IPS-20b (cell line): ENCODE results near the gene RAD51AP2.
"Not testable (repeated sequence)": the region's sequence is repeated elsewhere in the genome, so short reads cannot be mapped to it uniquely, and the experiment has no call there.

Experiments
- H3K27ac ChIP-seq: one replicate; pipeline ENCODE4 v1.5.1; 2013; ENCODE audit warnings: low read length
- H3K27me3 ChIP-seq: 2 replicates; pipeline ENCODE4 v1.6.1; 2013; ENCODE audit warnings: mild to moderate bottlenecking, low read length, inconsistent platforms; ENCODE audit not compliant: insufficient read depth
- H3K36me3 ChIP-seq: 2 replicates; pipeline ENCODE4 v1.6.1; 2013; ENCODE audit warnings: low read depth, mild to moderate bottlenecking, inconsistent platforms, low read length, moderate library complexity; ENCODE audit not compliant: insufficient read depth
- H3K4me1 ChIP-seq: 2 replicates; pipeline ENCODE4 v1.6.1; 2013; ENCODE audit warnings: mild to moderate bottlenecking, control low read depth, inconsistent platforms, low read length, moderate library complexity; ENCODE audit not compliant: insufficient read depth
- H3K4me3 ChIP-seq: 2 replicates; pipeline ENCODE4 v1.5.1; 2013; ENCODE audit warnings: mild to moderate bottlenecking, low read length, inconsistent platforms
- H3K9ac ChIP-seq: 2 replicates; pipeline ENCODE4 v1.6.1; 2013; ENCODE audit warnings: low read depth, mild to moderate bottlenecking, inconsistent platforms, low read length, moderate library complexity
- H3K9me3 ChIP-seq: 2 replicates; pipeline ENCODE4 v1.6.1; 2013; ENCODE audit warnings: mild to moderate bottlenecking, low read depth, low read length, inconsistent platforms; ENCODE audit not compliant: insufficient read depth

Gene RAD51AP2

DNA sequence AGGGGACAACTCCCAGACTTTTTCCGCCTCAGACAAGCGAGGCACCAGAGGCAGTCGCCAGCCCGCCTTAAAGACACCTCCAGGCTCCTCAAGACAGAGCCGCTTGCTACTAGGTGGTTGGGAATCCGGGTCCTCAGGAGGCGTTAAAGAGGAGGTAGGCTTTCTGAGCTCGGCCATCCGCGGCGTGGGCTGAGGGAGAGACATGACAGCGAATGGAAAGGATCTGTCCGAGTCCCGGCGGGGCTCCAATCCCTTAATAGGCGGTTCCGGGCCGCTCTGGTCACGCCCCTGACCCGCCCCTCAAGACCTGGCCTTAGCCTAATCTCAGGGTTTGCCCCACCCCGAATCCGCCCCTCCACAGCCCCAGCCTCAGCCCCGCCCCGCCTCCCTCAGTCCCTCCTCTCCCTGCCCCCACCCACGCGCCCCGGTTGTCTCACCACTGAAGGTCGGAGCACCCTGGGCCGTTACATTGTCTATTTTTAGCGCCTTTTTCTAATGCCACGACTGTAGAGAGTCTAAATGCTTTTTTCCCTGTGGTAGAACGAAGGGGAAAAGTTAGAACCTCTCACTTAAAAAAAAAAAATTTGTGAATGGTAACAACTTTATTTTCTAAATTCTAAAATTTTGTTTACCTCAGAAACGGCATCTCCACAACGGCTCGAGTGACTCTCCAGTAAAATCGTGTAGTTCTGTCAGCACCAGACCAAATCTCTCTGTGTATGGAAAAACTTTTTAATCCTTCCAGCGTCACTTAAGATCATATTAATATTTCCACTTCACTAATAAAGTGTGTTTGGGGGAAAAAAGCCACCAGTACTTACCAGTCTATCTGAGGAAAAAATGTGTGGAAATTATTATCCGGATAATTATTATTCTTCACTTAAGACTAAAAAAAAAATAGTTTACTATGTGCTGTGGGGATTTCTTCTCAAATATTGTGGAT is at the start of gene RAD51AP2:
RAD51AP2 (minus strand) TSS at position 229 of the 943 bp plus-strand sequence; CDS start at position 204, 25 bp downstream.
- Histone ChIP-seq H3K9me3 (no peaks in the 10 kb centered on the region), H3K9ac (peak within 1 kb of the TSS; percentile 74; the same call in 1 of the 2 replicates), H3K36me3 (no peaks in the 10 kb centered on the region), H3K27ac (no peak within 1 kb of the TSS), H3K27me3 (peaks cover 3% of the 10 kb centered on the region; the same call in 1 of the 2 replicates), H3K4me3 (peak within 1 kb of the TSS; percentile 79), H3K4me1 (peaks cover 5% of the 10 kb centered on the region; the same call in 1 of the 2 replicates)

- not testable (repeated sequence) for H3K4me3 ChIP-seq, H3K27me3 ChIP-seq, H3K4me1 ChIP-seq, H3K9ac ChIP-seq, H3K27ac ChIP-seq, H3K9me3 ChIP-seq, H3K36me3 ChIP-seq
These were observed 47.5 kb upstream of the RAD51AP2 start for GRCh38 chr2:17565726-17566125.

DNA sequence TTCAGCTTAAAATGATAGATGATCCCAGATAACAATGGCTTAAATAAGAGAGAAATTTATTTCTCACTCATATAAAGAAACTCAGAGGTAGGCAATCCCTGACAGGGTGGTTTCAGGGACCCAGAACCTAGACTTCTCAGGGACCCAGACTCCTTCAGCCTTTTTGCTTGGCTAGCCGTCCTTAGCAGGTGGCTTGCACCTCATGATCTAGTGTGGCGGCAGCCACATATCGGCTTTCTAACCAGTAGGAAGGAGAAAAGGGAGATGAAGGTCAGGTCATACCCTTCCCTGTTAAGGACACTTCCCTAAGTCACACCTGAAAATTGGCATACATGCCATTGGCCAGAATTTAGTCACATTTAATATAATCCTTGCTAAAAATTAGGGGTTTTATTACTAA is 40.6 kb upstream of the RAD51AP2 start:
- no peak overlapping the region for H3K27ac ChIP-seq
- H3K36me3 ChIP-seq = no peaks in the 10 kb centered on the region
- no peak overlapping the region for H3K4me3 ChIP-seq
- H3K27me3 ChIP-seq = no peaks in the 10 kb centered on the region
- H3K4me1 ChIP-seq = peaks cover 53% of the 10 kb centered on the region
- H3K9me3 ChIP-seq = no peaks in the 10 kb centered on the region
- no peak overlapping the region for H3K9ac ChIP-seq

DNA sequence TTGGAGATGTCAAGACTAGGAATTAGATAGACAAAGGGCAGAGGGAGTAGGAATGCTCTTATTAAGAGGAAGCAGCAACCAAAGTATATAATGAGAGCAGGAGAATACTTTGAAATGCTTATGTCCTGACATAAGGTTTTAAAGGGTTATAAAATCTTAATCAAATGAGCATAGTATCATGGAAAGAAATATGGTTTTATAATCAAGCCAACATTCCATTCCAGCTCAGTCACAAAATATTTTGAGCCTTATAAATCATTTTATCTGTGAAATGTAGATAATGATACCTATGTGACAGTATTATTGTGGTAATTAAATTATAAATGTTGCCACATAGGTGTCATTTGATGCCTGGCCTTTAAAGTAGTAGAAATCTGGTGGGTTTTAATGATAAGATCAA is 39.8 kb upstream of the RAD51AP2 start:
- H3K4me3 ChIP-seq = peak overlapping the region; percentile 0; the same call in 1 of the 2 replicates

DNA sequence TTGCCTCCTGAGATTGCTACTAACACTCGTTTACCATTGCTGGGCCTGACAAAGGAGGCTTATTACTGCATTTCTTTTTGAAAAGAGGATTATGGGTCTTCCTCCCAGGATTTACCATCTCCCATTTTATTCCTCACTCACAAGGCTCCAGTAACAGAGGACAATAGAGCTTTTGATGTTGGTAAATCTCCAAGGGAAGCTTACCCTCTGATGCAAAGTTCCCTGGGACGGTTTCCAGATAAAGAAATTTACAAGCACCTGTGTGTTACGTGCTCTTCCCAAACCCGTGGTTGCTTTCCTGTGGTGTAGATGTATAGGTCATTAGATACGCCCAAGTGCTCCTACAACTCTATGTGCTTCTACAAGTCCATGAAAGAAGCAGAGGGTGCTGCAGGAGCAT is 39.4 kb upstream of the RAD51AP2 start:
- H3K36me3 ChIP-seq = no peaks in the 10 kb centered on the region
- H3K4me3 ChIP-seq = peak overlapping the region; percentile 0; the same call in 1 of the 2 replicates
- H3K9ac ChIP-seq = 0 out of 2 replicates have a peak overlapping the region, but pooled peaks have one; percentile 10
- H3K4me1 ChIP-seq = peaks cover 65% of the 10 kb centered on the region
- no peaks in the 10 kb centered on the region for H3K9me3 ChIP-seq
- H3K27ac ChIP-seq = no peak overlapping the region
- H3K27me3 ChIP-seq = no peaks in the 10 kb centered on the region

More for the DNA sequence above, 39.8 kb upstream of the RAD51AP2 start:
- Histone ChIP-seq H3K9me3 (no peaks in the 10 kb centered on the region), H3K36me3 (no peaks in the 10 kb centered on the region), H3K27me3 (no peaks in the 10 kb centered on the region), H3K4me1 (peaks cover 60% of the 10 kb centered on the region), H3K9ac (no peak overlapping the region), H3K27ac (no peak overlapping the region)

GRCh38 chr2:17555150-17555549 is 36.9 kb upstream of the RAD51AP2 start:
- Histone ChIP-seq H3K27ac (peak overlapping the region; percentile 53), H3K4me1 (peaks cover 64% of the 10 kb centered on the region), H3K4me3 (no peak overlapping the region), H3K36me3 (peaks cover 3% of the 10 kb centered on the region; the same call in 1 of the 2 replicates), H3K27me3 (no peaks in the 10 kb centered on the region), H3K9ac (peak overlapping the region; percentile 12; the same call in 1 of the 2 replicates), H3K9me3 (no peaks in the 10 kb centered on the region)

DNA sequence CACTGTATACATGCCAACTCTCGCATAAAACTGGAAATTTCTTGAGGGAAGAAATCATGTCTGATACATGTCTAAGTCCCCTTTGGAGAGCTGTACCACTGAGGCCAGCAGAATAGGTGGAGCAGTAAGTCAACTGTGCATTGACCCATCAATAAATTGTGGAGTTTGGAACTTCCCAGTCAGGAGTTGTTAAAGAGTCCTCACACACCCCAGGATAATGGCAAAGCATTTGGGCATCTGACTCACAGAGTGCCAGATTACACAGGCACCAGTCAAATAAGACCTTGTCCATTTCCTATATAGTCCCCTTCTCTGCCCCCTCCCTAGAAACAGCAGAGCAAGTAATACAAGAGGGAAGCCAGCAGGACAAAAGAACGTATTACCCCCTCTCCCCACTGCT is 32.7 kb upstream of the RAD51AP2 start:
- no peaks in the 10 kb centered on the region for H3K27me3 ChIP-seq
- peaks cover 61% of the 10 kb centered on the region for H3K4me1 ChIP-seq

GRCh38 chr2:17547737-17548136 is 29.5 kb upstream of the RAD51AP2 start:
- H3K9ac ChIP-seq = peak overlapping the region; percentile 23; the same call in 1 of the 2 replicates
- H3K4me1 ChIP-seq = peaks cover 60% of the 10 kb centered on the region
- H3K27ac ChIP-seq = no peak overlapping the region

More for the DNA sequence above, 32.7 kb upstream of the RAD51AP2 start:
- Histone ChIP-seq H3K36me3 (peaks cover 3% of the 10 kb centered on the region; the same call in 1 of the 2 replicates), H3K27ac (no peak overlapping the region), H3K4me3 (no peak overlapping the region), H3K9ac (no peak overlapping the region), H3K9me3 (no peaks in the 10 kb centered on the region)

DNA sequence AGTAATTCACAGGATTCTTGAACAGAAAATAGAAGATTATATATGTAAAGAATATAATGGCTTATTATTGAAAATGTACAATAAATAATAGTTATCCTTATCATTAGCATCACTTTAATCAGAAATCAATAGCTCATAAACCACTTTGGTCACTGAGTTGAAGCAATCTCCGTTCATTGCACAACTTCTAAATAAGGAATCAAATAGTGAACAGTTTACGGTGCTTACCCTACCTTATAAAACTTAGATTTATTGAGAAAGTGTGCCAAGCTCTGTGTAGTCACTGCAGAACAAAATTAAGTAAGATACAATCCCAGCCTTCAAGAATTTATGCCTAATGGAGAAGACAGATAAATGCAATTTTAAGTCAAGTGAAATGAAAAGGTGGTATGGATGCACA is 29.0 kb upstream of the RAD51AP2 start:
- no peak overlapping the region for H3K27ac ChIP-seq
- peaks cover 3% of the 10 kb centered on the region; the same call in 1 of the 2 replicates for H3K36me3 ChIP-seq
- H3K4me1 ChIP-seq = peaks cover 60% of the 10 kb centered on the region
- H3K27me3 ChIP-seq = peaks cover 5% of the 10 kb centered on the region; the same call in 1 of the 2 replicates
- 0 out of 2 replicates have a peak overlapping the region, but pooled peaks have one; percentile 8 for H3K4me3 ChIP-seq
- H3K9ac ChIP-seq = peak overlapping the region; percentile 23; the same call in 1 of the 2 replicates
- no peaks in the 10 kb centered on the region for H3K9me3 ChIP-seq

More at GRCh38 chr2:17547737-17548136, 29.5 kb upstream of the RAD51AP2 start:
- Histone ChIP-seq H3K4me3 (0 out of 2 replicates have a peak overlapping the region, but pooled peaks have one; percentile 8), H3K9me3 (no peaks in the 10 kb centered on the region), H3K36me3 (peaks cover 3% of the 10 kb centered on the region; the same call in 1 of the 2 replicates), H3K27me3 (0 out of 2 replicates have a peak, but pooled peaks cover under 1% of the 10 kb centered on the region)

DNA sequence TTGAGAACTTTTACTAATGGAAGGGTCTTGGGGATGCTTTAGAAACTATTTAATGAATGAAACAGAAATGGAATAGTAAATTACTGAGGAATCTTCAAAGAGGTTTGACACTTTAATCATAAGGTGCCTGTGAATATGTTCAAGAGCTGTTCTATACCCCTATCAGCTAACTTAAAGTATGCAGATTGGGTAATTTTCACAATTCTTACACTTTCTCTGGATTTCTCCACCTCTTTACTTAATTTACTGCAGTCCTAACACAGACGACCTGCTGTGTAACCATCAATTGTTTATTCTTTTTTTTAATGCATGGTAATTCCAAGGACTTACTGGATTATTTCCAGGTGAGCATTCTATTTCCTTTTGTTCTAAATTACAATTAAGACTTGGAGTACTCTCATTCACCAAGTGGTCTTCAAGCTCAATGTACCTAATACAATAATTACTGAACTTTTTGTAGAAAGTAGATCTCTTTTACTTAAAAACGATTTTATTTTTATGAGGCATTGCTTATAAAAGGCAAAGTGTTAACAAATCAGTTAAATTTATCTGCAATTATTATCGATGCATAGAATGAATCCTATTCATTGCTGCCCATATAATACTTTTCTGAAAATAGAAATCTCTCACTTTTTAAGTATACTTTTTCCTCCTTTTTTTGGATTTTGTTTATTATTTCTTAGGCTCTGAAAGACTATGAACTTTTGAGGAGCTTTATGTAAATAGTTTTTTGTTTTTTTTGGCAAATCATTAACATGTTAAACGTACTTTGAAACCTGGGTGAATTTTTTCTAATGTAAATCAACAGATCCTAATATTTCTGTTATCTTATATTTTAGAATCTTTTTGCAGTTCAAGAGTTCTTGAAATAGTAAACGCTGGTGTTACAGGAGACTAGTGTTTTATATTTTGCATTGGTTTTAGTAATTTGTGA is 27.7 kb upstream of the RAD51AP2 start:
- Histone ChIP-seq H3K4me3 (peak overlapping the region; percentile 47), H3K4me1 (peaks cover 60% of the 10 kb centered on the region), H3K27ac (peak overlapping the region; percentile 31), H3K9ac (peak overlapping the region; percentile 35; the same call in 1 of the 2 replicates), H3K27me3 (peaks cover 17% of the 10 kb centered on the region; the same call in 1 of the 2 replicates), H3K9me3 (no peaks in the 10 kb centered on the region), H3K36me3 (peaks cover 3% of the 10 kb centered on the region; the same call in 1 of the 2 replicates)

DNA sequence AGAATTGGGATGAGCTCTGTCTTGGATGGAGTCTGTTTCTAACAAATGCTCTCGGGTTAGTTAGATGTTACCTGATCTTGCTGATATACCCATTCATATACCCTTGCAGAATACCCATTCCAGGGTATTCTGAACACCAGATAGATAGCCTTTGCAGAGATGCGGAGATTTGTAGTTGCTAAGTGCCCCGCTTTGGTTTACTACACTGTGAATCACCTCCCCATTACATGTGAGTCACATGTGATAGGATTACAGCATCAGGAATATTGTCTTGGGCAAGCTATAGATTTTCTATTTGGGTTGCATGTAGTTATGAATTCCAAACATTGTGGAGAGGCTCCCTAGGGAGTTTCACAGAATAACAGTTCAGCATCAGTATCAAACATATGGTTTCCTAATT is 26.0 kb upstream of the RAD51AP2 start:
- Histone ChIP-seq H3K36me3 (no peaks in the 10 kb centered on the region), H3K9me3 (no peaks in the 10 kb centered on the region), H3K4me1 (peaks cover 62% of the 10 kb centered on the region), H3K9ac (peak overlapping the region; percentile 88; the same call in 1 of the 2 replicates), H3K27ac (peak overlapping the region; percentile 28), H3K27me3 (peaks cover 25% of the 10 kb centered on the region), H3K4me3 (peak overlapping the region; percentile 95)
